Measurements from ENCODE around the gene GMDS.
A peak's percentile ranks its signal among the peaks of the same experiment; 100 is the strongest.

Gene GMDS

DNA sequence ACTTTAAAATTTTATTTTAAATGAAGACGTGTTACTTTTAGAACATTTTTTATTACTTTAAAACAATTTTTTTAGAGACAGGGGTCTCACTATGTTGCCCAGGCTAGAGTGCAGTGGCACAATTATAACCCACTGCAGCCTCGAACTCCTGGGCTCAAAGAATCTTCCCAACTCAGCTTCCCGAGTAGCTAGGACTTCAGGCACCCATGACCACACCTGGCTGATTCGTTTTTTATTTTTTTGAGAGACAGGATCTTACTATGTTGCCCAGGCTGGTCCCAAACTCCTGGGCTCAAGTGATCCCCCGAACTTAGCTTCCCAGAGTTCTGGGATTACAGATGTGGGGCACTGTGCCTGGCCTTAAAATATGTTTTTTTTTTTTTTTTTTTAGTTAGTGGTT, 287.7 kb downstream of the GMDS start:
- DNase-seq (ENCODE audit: low read depth, low spot score), result no peak
- TF ChIP-seq, protein P1, sequence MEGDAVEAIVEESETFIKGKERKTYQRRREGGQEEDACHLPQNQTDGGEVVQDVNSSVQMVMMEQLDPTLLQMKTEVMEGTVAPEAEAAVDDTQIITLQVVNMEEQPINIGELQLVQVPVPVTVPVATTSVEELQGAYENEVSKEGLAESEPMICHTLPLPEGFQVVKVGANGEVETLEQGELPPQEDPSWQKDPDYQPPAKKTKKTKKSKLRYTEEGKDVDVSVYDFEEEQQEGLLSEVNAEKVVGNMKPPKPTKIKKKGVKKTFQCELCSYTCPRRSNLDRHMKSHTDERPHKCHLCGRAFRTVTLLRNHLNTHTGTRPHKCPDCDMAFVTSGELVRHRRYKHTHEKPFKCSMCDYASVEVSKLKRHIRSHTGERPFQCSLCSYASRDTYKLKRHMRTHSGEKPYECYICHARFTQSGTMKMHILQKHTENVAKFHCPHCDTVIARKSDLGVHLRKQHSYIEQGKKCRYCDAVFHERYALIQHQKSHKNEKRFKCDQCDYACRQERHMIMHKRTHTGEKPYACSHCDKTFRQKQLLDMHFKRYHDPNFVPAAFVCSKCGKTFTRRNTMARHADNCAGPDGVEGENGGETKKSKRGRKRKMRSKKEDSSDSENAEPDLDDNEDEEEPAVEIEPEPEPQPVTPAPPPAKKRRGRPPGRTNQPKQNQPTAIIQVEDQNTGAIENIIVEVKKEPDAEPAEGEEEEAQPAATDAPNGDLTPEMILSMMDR (IDR thresholded peaks at IDR 0.05; ENCODE audit: low read depth, low read length), result no peak
- H3K4me3 ChIP-seq (ENCODE audit: low read depth, low read length), result no peak overlapping the region
- in situ Hi-C loops (cut with HindIII; ENCODE audit: low sequenced_read_pairs), result no loop called here

DNA sequence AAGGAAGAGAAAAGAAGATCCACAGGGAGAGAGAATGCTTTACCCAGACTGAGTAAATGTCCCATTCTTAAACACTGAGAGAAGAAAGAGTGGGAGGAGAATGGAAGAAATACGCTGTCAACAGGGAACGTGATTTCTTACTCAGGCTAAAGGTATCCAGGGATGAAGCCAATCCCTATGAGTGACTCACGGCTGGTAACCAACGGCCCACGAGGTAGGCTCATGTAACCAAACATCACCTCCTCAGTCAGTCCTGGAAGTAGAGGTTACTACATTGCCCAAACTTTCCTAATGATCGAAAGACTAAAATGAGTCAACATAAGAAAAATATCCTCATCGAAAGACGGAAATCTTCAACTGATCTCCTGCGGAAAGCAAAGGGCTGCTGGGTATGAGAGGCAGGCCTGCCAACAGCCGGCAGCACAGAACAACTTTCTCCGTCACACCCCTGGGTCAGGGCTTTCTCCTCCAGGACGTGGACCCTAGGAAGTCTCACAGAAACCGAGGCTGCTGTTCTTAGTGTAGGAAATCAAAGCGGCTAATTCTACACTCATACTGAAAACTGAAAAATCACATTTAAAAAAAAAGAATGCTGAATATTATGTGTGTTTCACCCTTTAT, 292.6 kb downstream of the GMDS start:
- in situ Hi-C loops (cut with HindIII; ENCODE audit: low sequenced_read_pairs), result no loop called here
- H3K4me3 ChIP-seq (ENCODE audit: low read depth, low read length), result no peak overlapping the region
- TF ChIP-seq, protein P1 (IDR thresholded peaks at IDR 0.05; ENCODE audit: low read depth, low read length), result no peak
- DNase-seq (ENCODE audit: low read depth, low spot score), result peak; percentile 97

DNA sequence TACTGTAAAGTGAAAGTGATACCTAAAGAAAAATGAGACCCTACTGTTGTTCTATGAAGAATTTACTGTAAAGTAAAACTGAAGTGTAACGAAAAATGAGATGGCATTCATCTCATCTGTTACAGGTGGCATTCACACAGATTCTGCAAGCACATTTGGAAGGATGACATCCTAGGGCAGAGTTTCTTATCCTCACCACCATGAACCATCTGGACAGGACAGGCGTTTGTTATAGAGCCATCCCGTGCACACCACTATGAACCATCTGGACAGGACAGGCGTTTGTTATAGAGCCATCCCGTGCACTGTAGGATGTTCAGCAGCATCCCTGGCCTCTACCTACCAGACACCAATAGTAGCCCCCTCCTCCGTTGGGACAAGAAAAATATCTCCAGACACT, 294.8 kb downstream of the GMDS start:
- no peak overlapping the region for H3K4me3 ChIP-seq (ENCODE audit: low read depth, low read length)
- DNase-seq (ENCODE audit: low read depth, low spot score), result no peak
- in situ Hi-C loops (cut with HindIII; ENCODE audit: low sequenced_read_pairs), result no loop called here
- TF ChIP-seq, protein P1 (IDR thresholded peaks at IDR 0.05; ENCODE audit: low read depth, low read length), result no peak

DNA sequence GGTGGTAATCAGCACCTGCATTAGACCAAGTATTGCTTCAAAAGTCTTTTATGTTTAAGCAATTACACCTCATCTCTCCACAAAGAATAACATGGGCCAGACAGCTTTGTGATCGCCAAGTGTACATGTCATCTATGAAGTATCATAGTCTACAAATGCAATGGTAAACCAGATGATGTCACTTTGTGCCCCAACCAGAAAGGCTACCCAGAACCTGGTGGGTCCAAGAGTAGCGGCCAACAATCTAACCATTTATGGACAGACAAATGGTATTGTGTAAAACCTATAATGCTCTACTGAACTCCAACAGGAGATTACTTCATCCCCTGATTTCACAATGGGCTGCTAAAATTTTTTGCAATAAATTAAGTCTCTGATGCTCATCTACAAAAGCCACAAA, 295.9 kb downstream of the GMDS start:
- in situ Hi-C loops (cut with HindIII; ENCODE audit: low sequenced_read_pairs), result no loop called here
- no peak for DNase-seq (ENCODE audit: low read depth, low spot score)
- H3K4me3 ChIP-seq (ENCODE audit: low read depth, low read length), result no peak overlapping the region
- TF ChIP-seq, protein P1 (IDR thresholded peaks at IDR 0.05; ENCODE audit: low read depth, low read length), result no peak

DNA sequence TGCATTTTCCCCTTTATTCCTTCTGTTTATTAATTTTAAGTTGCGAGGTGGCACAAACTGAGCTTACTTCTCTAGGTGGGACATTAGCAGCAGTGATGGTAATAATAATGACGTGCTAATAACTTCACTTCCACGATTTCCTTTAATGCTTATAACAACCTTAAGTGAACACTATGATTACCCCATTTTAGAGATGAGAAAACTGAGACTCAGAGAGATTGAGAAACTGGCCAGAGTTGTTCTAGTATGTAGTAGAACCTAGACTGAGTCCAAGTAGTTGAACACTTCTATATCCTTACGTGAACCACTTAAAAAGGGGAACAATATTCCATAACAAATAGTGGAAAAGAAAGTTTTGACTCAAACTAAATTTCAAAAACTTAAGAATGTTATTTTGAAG, 297.5 kb downstream of the GMDS start:
- no peak for DNase-seq (ENCODE audit: low read depth, low spot score)
- in situ Hi-C loops (cut with HindIII; ENCODE audit: low sequenced_read_pairs), result no loop called here
- TF ChIP-seq, protein P1 (IDR thresholded peaks at IDR 0.05; ENCODE audit: low read depth, low read length), result no peak
- H3K4me3 ChIP-seq (ENCODE audit: low read depth, low read length), result no peak overlapping the region

DNA sequence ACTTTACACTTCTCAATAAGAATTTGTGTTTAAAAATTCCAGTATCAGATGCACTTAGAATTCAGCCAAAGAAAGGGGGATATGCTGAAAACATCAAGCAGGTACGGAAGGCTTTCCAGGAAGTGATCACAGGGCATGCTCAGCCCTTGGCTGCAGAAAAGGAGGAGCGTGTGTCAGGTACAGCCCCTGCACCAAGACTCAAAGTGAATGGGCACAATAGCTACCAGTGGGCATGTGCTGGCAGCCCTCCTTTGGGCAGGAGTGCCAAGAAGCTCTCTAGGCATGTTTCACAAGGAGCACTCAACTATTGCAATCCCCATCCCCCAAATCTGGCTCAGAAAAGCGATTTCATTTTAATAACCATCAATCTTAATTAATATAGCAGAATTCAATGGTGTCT, 298.8 kb downstream of the GMDS start:
- TF ChIP-seq, protein P1 (IDR thresholded peaks at IDR 0.05; ENCODE audit: low read depth, low read length), result no peak
- H3K4me3 ChIP-seq (ENCODE audit: low read depth, low read length), result no peak overlapping the region
- in situ Hi-C loops (cut with HindIII; ENCODE audit: low sequenced_read_pairs), result no loop called here
- no peak for DNase-seq (ENCODE audit: low read depth, low spot score)
